Nephron (organoid): ENCODE data around the gene RNF141.

Experiments
- H3K27ac Mint-ChIP-seq, 3 experiments: 2 replicates each; pipeline ENCODE4 v1.8.0; 2020; ENCODE audit warnings: mixed read lengths in 3 of 3, mild to moderate bottlenecking in 2 of 3, moderate library complexity in 1 of 3
- H3K27me3 Mint-ChIP-seq: 2 replicates; pipeline ENCODE4 v1.8.0; 2021; ENCODE audit warnings: low read depth, mild to moderate bottlenecking, moderate library complexity, mixed read lengths
- H3K36me3 Mint-ChIP-seq: 2 replicates; pipeline ENCODE4 v1.8.0; 2020; ENCODE audit warnings: low read depth, mixed read lengths
- H3K4me1 Mint-ChIP-seq: 2 replicates; pipeline ENCODE4 v1.8.0; 2020; ENCODE audit warnings: mixed read lengths
- H3K4me3 Mint-ChIP-seq, 3 experiments: 2 replicates each; pipeline ENCODE4 v1.8.0; 2020; ENCODE audit warnings: mild to moderate bottlenecking in 3 of 3, mixed read lengths in 3 of 3, moderate library complexity in 2 of 3
- H3K9me3 Mint-ChIP-seq: 2 replicates; pipeline ENCODE4 v1.8.0; 2020; ENCODE audit warnings: mixed read lengths
- CTCF ChIP-seq, 3 experiments: fragments of 200-600 bp; sonication (generic); IDR thresholded peaks; one replicate each; pipeline ENCODE4 v1.5.0; 2021; ENCODE audit warnings: antibody characterized with exemption in 3 of 3; ENCODE audit not compliant: unreplicated experiment in 3 of 3

Gene RNF141

GRCh38 chr11:10511181-10511621 is 29.8 kb downstream of the RNF141 start:
- Mint-ChIP-seq H3K9me3 (no peaks in the 10 kb centered on the region), H3K27me3 (no peaks in the 10 kb centered on the region), H3K4me3 (no peak overlapping the region)

GRCh38 chr11:10506008-10506370 is 35.0 kb downstream of the RNF141 start:
- peaks cover 22% of the 10 kb centered on the region for H3K36me3 Mint-ChIP-seq
- H3K4me1 Mint-ChIP-seq, result no peaks in the 10 kb centered on the region
- no peak for TF ChIP-seq CTCF (IDR thresholded peaks at IDR 0.05; ENCODE audit: unreplicated experiment in 3 of 3)
- no peak overlapping the region for H3K27ac Mint-ChIP-seq
- no peaks in the 10 kb centered on the region for H3K9me3 Mint-ChIP-seq
- no peak overlapping the region for H3K4me3 Mint-ChIP-seq
- no peaks in the 10 kb centered on the region for H3K27me3 Mint-ChIP-seq

More at GRCh38 chr11:10511181-10511621, 29.8 kb downstream of the RNF141 start:
- peaks cover 8% of the 10 kb centered on the region for H3K36me3 Mint-ChIP-seq
- TF ChIP-seq CTCF (IDR thresholded peaks at IDR 0.05; ENCODE audit: unreplicated experiment in 3 of 3), result no peak
- no peak overlapping the region for H3K27ac Mint-ChIP-seq
- H3K4me1 Mint-ChIP-seq, result no peaks in the 10 kb centered on the region

- Mint-ChIP-seq H3K9me3 (no peaks in the 10 kb centered on the region), H3K27me3 (no peaks in the 10 kb centered on the region), H3K36me3 (peaks cover 18% of the 10 kb centered on the region), H3K4me3 (no peak overlapping the region), H3K27ac (no peak overlapping the region), H3K4me1 (no peaks in the 10 kb centered on the region)
- TF ChIP-seq CTCF (IDR thresholded peaks at IDR 0.05; ENCODE audit: unreplicated experiment in 3 of 3), result no peak
Measured at GRCh38 chr11:10505278-10506007, 35.5 kb downstream of the RNF141 start.

GRCh38 chr11:10504490-10504889 is 36.5 kb downstream of the RNF141 start:
- H3K4me1 Mint-ChIP-seq, result no peaks in the 10 kb centered on the region
- peaks cover 18% of the 10 kb centered on the region for H3K36me3 Mint-ChIP-seq
- no peak for TF ChIP-seq CTCF (IDR thresholded peaks at IDR 0.05; ENCODE audit: unreplicated experiment in 3 of 3)
- H3K27ac Mint-ChIP-seq, result no peak overlapping the region
- no peaks in the 10 kb centered on the region for H3K27me3 Mint-ChIP-seq
- no peak overlapping the region for H3K4me3 Mint-ChIP-seq
- H3K9me3 Mint-ChIP-seq, result no peaks in the 10 kb centered on the region

GRCh38 chr11:10503777-10504480 is 37.1 kb downstream of the RNF141 start:
- H3K27me3 Mint-ChIP-seq, result no peaks in the 10 kb centered on the region
- H3K36me3 Mint-ChIP-seq, result peaks cover 18% of the 10 kb centered on the region
- no peaks in the 10 kb centered on the region for H3K9me3 Mint-ChIP-seq
- H3K27ac Mint-ChIP-seq, result no peak overlapping the region
- no peaks in the 10 kb centered on the region for H3K4me1 Mint-ChIP-seq
- no peak for TF ChIP-seq CTCF (IDR thresholded peaks at IDR 0.05; ENCODE audit: unreplicated experiment in 3 of 3)
- no peak overlapping the region for H3K4me3 Mint-ChIP-seq
